Ramos (cell line): Measurements from ENCODE around the gene RBBP8.
"Not testable (repeated sequence)": the region's sequence is repeated elsewhere in the genome, so short reads cannot be mapped to it uniquely, and the experiment has no call there.

Source experiments
- in situ Hi-C: fragments of 300-500 bp; cut with MboI; formaldehyde crosslinking; loops from one replicate; pipeline ENCODE4 v1.14.3; 2022; ENCODE audit warnings: low sequenced_read_pairs; ENCODE audit not compliant: unreplicated experiment

Gene RBBP8

DNA sequence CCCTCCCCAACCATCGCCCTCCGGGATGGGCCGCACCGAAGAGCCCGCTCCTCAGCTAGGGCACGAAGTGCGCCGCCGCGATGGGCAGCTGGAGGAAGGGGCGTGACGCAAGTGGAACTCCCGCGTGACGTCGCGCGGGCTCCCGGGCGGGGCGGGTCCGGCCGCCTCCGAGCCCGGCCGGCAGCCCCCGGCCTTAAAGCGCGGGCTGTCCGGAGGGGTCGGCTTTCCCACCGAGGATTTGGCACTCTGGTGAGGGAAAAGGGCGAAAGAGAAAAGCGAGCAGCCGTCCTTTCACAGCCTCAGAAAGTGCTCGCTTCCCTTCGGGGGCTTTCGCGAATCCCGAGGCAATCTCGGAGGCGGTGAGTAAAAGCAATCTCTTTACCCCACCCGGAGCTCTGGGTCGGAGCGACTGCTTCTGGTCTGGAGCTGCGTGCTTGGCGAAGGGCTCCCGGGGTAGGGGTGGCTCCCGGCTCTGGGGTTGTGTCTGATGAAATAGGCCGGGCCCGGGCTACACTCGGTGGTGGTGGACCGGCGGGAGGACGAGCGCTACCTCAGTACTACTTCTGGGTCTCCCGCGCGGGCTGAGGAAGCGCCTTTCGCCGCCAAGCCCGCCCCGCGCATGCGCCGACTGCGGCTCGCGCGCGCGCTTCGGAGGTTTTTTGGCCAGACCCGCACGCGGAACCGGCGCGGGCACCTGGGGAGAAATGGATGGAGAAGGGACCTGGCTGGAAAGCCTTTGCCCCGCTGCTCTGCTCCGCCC is at the start of gene RBBP8:
TSS of gene RBBP8 (plus strand) at position 123 of the 760 bp plus-strand sequence. CDS start 3,524 bp downstream, outside the sequence.
- in situ Hi-C loops, result no loop called here

DNA sequence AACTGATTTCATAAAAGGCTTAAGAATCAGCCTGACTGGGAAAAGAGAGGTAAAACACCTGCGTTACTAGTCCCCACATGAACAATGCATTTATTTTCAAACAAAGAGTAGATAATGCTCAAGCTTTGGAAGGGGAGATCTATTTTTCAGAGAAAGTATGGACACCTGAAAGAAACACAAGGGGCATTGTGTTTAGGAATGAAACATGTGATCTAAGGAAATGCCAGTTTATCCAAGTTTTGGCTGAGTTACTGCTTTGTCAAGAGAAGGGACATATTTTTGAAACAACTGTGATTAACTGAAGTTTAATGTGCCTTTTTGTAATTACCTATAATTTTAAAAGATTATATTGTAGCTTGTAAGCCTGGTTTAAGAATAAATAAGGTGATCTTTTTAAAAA is 49.3 kb upstream of the RBBP8 start:
- in situ Hi-C loops, result no loop called here

DNA sequence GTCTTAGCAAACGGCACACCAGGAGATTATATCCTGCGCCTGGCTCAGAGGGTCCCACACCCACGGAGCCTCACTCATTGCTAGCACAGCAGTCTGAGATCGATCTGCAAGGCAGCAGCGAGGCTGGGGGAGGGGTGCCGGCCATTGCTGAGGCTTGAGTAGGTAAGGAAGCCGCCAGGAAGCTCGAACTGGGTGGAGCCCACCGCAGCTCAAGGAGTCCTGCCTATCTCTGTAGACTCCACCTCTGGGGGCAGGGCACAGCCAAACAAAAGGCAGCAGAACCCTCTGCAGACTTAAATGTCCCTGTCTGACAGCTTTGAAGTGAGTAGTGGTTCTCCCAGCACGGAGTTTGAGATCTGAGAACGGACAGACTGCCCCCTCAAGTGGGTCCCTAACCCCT is 47.4 kb upstream of the RBBP8 start:
- in situ Hi-C loops, result not testable (repeated sequence)

DNA sequence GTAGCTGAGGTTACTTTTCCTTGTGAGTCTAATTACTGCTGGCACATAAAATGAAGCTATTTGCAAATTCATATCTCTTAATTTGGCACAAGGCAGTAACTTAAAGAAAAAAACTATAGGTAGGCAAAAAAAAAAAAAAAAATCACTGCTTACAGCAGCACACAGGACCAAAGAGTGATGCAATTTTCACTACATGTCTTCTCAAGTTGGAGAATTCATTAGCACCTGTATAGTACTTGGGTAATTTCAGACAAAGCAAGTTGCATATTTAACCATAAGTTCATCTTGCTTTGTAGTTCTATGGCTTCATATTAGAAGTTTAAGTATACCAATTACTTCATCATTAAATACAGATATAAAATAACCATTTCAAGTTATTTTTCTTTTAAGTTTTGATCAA is 33.7 kb upstream of the RBBP8 start:
- in situ Hi-C loops, result no loop called here

DNA sequence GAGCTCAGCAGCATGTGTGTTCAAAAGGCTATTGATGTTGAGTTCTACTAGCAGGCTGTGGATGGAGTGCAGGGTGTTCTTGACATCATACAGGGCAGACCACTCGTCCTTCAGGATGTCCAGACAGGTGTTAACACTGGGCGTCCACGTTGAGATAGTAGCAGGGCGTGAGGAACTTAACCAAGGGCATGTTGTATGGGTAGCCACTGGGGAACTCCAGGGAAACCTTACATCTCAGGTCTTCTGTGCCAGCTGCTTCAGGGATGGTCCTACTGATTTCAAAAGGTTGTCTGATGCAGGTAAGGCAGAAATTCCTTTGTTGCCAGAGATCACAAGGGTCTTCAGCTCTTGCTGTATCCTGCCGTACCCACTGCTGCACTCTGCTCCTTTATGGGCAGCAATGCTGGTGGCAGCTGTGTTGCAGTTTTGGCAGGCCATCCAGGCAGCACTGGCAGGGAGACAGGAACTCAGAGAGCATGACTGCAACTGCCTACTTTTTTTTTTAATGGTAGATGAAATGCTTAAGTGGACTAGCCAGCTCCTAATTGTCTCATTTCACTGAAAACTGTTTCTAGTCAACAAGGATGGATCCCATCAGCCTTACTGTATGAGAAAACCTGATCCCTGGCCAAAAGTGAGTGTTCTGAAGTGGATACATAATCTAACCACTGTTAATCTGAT is 32.4 kb upstream of the RBBP8 start:
- in situ Hi-C loops, result no loop called here

DNA sequence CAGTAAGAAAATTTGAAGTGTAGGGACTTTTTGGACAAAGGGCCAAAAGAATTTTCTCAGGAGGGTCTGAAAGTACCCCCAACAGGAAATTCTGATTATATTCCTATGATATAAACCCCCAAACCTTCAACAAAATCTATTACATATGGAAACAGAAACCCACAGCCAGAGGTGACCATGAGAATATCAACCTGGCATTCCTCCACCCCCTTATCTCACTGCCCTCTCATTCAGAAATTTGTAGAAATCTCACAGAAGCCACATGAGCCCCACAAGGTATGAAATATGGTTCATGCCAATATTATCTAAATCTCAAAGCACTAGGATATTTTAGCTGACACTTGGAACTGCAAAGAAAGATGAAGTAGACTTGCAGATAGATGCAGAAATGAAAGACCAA is 31.0 kb upstream of the RBBP8 start:
- in situ Hi-C loops, result no loop called here

DNA sequence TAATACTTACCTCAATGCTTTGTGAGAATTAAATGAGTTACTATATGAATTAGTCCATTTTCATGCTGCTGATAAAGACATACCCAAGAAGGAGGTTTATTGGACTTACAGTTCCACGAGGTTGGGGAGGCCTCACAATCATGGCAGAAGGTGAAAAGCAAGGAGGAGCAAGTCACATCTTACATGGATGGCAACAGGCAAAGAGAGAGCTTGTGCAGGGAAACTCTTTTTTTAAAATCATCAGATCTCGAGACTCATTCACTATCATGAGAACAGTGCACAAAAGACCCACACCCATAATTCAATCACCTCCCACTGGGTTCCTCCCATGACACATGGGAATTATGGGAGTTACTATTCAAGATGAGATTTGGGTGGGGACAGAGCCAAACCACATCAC is 29.9 kb upstream of the RBBP8 start:
- in situ Hi-C loops, result not testable (repeated sequence)

DNA sequence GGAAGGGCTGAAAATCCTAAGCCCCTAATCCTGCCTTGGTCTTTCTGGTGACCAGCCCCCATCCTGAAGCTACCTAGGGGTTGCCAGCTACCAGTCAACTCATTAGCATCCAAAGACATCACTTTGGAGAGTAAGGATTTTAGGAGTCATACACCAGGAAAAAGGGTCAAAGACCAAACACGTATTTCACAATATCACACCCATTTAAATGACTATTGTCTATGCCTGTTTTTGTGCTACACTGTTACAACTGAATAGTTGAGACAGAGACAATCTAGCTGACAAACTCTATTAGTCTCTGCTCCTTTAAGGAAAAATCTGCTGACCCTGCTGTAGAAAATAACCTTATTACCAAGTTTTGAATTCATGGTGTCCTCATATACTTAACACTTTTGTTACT is 21.0 kb upstream of the RBBP8 start:
- in situ Hi-C loops, result no loop called here

DNA sequence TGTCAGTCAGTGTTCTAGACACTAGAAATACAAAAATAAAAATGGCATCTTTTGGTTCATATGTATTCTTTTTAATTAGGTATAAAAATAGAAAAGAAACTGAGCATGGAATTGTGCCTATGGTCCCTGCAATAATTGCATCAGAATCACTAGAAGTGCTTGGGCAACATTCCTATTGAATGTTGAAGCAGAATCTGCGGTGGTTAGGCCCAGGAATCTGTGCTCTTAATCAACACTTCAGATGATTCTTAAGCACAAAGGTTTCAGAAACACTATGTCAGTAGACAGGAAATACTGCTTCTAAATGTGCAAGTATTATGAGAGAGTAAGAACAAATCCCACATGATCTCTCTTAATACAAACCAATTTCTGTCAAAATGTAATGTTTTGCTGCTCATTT is 20.3 kb upstream of the RBBP8 start:
- in situ Hi-C loops, result no loop called here

DNA sequence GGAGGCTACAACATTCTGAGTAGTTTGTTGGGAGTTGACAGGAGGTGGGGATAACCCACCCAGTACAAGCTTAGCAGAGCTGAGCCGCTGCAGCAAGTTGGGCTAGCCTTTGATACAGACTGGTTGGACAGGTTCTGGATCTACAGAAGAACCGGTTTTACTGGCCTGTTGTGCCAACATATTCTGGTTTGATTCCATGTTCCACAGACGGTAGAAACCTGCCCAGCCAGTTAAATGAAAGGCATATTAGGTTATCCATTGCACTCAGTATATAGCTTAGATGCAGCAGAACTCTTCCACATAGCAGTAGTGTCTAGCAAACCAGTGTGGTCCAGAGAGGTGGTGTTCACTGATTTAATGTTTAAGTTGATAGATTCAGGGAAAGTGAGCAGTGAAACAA is 19.3 kb upstream of the RBBP8 start:
- in situ Hi-C loops, result no loop called here

DNA sequence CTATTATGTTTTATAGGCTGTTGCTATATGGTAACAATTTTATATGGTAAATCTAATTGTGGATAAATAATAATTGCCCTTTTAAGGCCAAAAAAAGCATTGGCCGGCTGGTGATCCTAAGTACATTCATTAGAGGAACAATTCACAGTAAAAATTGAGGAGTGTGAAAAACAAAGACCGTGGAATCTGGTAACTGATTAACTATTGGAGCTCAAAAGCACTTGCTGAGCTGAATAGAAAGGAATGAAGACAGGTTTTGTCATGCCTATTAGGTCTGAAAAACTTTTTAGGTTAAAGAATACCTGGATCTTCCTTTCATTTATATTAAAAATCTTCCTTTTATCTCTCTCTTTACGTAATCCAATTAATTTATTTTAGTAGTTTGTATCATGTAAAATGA is 18.5 kb upstream of the RBBP8 start:
- in situ Hi-C loops, result no loop called here

DNA sequence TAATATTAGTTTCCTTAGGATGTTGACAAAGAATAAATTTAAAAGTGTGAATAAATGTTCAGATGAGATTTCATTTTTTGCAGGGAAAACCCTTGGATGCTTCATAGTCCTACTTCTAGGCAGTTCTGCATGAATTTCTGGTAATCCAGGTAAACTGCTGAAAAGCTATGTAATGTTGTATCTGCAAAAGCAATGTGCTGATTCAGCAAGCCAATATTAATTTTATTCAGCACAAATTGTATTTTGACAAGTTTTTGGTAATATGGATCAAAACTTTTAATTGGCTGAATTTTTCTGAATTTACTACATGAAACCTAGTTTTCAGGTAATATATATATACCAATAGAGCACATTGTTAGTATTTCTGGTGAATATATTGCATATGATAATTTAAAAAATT is 17.8 kb upstream of the RBBP8 start:
- in situ Hi-C loops, result no loop called here

DNA sequence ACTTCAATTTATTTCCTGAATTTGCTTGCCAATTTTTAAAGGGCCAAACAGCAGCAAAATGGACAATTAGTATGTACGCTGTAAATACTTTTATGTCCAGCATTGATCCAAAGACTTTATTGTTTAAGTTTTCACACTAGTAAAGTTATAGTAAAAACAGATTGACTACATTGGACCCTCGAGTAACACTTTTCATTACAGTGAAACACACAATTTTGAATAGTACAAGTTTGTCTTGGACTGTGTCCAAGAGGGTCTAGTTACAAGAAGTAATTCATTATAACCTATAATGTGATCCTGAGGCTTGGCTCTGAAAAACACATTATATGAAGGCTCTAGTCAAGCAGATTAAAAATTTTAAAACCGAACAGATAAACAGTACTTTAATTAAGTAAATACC is 11.4 kb upstream of the RBBP8 start:
- in situ Hi-C loops, result no loop called here

DNA sequence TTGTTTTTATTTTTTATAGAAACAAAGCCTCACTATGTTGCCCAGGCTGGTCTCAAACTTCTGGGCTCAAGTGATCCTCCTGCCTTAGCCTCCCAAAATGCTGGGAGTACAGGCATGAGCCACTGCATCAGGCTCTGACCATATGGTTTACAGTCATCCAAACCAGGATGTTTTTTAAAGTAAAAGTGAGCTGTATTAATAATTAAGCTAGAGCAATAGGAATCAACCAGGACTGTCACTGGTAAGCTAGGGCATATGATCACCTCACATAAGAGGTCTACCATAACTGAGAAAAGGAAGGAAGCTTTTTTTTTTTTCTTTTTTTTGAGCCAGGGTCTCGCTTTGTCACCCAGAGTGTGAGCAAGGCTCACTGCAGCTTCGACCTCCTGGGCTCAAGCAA is 8.5 kb upstream of the RBBP8 start:
- in situ Hi-C loops, result no loop called here

DNA sequence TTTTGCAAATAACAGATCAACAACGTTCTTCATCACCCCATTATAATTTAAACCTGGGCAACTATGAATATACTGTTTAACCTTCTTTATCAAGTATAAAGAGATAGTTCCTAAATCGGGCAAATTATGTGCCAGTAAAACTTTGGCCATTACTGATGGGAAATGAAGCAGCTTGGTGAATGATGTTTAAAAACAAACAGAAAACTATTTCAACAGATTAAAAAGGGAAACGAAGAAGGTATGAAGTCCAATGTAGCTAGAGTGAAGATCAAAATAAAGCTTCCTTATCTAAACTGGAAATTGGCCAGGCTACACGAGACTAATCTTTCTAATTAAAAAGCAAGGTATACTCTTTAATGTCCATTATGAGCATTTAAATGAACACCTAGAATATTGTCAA is 6.7 kb upstream of the RBBP8 start:
- in situ Hi-C loops, result no loop called here

DNA sequence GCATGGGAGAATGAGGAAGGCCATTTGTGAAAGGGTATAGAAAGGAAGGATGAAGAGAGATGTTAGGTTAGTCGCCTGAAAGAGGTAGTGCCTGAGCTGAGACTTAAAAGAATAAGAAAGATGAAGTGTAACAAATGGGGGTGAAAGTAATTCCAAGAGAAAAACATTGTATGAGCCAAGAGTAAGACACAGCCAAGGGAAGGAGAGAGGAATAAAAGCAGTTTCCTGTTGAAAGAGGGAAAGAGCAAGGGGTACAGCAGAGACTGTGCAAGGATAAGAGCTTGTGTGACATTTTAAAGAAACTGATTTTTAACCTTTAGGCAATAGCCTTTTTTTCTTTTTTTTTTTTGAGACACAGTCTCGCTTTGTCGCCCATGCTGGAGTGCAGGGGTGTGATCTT is 4.8 kb upstream of the RBBP8 start:
- in situ Hi-C loops, result no loop called here

DNA sequence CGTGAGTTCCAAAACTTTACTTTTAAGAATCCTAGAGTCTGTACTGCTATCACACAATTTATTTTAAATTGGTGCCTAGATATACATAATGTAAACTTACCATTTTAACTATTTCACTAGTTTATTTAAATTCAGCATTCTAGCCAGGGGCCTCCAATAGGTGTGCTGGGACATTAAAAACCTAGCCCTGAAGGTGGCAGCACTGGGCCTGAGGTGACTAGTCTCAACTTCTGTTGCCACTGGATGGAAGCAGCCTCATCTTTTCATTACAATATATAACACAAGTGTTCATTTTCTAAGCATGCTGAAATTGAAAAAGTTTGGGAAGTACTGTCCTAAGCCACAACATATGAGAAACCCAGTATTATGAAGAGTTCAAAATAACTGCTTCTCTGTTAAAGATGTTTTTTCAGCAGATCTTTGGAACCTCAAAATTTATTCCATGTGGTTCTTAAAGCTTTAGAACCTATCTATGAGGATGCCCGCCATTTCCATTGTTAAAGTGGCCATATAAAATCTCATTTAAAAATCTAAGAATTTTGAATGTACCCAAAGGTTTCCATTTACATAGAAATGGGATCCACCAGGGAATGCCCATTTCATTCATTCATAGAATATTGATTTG is 2.9 kb upstream of the RBBP8 start:
- in situ Hi-C loops, result no loop called here

DNA sequence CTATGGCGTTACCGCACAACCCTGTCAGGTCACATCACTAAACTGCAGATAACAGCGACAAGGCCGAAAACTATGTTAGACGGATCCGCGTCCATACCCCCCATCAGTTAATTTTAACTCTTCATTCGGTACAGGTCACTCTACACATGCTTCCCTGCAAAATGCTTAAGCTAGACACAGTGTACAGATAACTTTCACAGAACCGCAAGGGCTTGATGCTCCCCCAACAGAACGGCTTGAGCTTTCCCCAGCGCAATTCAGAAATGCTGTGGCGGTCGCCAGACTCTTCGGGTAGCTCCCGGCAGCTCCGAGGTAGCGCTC is 283 bp upstream of the RBBP8 start:
- in situ Hi-C loops, result no loop called here

DNA sequence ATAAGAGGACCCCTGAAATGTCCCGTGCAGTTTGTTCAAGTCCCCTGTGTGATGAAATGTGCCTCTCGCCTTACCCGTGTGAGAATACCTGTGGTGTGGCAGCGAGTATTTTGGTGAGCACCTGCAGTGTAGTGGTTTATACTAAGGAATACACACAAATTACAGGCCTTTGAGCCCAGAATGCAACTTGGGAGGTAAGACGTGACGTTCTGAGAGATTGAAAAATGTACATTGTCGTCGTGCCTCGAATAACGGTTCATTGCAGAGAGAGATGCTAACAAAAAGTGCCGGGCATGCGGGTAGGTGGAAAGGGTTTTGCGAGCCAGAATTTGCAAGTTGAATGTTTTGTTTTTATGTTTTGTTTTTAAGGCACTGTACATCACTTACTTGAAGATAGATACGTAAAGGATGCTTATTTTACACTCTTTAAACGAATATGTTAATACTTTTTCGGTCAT is 867 bp downstream of the RBBP8 start:
- in situ Hi-C loops, result no loop called here

DNA sequence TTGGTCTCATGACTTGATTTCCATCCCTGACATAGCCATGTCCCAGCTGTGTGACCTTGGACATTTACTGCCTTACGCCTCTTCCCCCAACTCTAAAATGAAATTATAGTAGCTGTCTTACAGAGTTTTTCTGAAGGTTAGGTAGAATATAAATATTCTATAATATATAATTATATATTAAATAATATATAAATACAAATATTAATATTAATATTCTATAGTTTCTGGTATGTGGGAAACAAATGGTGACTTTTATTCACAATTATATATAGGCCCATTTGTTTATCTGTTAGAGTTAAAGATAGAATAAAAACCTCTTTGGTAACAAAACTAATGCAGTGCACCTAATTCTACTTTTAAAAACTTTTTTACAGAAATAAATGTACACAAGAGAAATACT is 1.7 kb downstream of the RBBP8 start:
- in situ Hi-C loops, result no loop called here

DNA sequence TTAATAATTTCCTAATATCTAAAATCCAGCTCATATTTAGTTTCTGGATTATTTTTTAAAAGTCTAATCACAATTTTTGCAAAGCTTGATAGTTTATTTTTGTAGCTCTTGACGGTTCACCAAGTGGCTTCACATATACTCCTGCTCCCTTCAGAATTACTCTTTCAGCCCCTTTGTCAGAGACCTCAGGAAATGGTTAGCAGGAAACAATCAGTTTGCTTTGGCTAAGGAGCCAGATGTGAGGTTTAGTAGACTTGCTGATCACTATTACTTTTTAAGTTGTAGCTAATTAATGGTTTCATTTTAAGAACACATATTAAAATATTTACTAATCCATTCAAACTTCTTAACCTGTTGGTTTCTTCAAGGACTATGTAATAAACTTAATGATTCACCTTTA is 2.3 kb downstream of the RBBP8 start:
- in situ Hi-C loops, result no loop called here

DNA sequence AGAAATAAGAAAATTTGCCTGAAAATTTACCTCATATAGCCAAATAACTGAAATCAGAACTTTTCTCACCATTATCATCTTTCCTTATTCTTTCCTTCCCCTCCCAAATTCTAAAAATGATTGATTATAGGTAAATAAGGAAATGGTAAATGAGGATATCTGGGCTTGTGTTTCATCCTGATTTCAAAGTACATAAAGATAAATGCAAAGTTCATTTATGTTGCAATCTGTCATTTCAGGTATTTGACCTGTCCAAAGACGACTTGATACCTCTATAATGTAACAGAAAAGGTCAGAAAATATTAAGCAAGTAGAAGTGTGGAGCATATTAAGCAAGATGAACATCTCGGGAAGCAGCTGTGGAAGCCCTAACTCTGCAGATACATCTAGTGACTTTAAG is 3.4 kb downstream of the RBBP8 start:
- in situ Hi-C loops, result no loop called here
